HG03520 (cell line): Measurements from ENCODE around the gene CLCNKA.
"Not testable (repeated sequence)": the region's sequence is repeated elsewhere in the genome, so short reads cannot be mapped to it uniquely, and the experiment has no call there.

Experiments used
- ATAC-seq: cut with Tn5 transposase; IDR thresholded peaks from one replicate; pipeline ENCODE4 v1.9.1; 2021; ENCODE audit warnings: mild to moderate bottlenecking, moderate library complexity; ENCODE audit not compliant: unreplicated experiment

CLCNKA gene

DNA sequence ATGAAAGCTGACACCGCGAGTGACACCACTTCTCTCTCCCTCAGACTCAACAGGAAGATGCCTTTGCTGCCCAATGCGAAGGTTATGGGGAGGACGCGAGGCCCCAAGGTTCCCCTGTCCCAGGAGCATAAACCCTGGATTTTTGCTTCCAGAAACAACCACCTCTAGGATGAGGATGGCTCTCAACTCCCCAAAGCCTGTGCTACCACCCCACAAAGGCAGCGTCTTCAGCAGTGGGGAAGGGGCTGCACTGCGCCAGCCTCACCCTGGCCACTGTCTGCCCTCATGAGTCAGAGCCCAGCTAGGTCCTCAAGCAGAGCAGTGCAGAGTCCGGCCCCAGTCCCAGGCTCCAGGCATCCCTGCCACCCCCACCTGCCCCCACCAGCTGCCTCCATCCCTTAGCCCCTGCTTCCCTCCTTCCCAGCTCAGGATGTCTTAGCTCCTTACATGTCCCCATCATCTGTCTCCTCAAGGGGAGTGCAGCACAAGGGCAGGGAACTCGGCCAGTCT lies 24.7 kb upstream of the CLCNKA start:
- no peak for ATAC-seq

DNA sequence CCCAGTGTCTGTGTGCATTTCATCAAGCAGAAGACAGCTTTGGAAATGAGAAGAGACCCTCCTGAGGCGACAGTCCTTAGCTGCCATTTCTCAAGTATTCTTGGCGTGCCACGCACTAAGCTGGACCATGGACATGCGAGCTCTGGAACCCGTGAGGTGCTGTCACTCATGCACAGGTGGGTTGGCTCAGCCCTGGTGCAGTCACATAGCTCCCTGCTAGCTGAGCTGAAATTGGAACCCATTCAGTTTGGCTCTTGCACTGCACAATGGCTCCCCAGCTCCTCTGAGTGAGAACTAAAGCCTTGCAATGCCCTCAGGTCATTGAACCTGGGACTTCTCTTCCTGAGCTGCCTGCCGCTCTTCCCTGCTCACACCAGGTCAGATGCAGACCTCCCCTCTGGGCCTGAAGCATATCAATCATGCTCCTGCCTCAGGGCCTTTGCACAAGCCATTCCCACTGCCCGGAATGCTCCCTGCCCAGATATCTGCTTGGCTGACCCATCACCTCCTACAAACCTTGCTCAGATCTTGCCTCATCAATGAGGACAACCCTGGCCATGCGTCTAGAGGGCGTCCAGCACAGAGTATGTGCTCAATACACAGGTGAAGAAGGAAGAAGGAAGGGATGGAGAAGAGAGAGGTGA lies 24.1 kb upstream of the CLCNKA start:
- ATAC-seq = no peak

DNA sequence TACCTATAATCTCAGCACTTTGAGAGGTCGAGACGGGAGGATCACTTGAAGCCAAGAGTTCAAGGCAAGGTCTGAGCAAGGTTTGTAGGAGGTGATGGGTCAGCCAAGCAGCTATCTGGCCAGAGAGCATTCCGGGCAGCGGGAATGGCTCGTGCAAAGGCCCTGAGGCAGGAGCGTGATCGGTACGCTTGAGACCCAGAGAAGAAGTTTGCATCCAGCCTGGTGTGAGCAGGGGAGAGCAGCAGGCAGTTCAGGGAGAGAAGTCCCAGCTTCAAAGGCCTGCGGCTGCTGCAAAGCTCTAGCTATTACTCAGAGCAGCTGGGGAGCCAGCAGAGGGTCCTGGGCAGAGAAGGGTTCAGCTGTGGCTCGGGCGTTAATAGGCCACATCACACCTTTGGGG lies 22.9 kb upstream of the CLCNKA start:
- no peak for ATAC-seq

DNA sequence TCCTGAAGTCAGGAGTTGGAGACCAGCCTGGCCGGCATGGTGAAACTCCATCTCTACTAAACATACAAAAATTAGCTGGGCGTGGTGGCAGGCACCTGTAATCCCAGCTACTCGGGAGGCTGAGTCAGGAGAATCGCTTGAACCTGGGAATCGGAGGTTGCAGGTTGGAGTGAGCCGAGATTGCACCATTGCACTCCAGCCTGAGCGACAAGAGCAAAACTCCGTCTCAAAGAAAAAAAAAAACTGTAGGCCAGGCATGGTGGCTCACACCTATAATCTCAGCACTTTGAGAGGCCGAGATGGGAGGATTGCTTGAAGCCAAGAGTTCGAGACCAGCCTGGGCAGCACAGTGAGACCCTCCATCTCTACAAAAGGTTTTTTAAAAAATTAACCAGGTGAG lies 20.6 kb upstream of the CLCNKA start:
- ATAC-seq = not testable (repeated sequence)

DNA sequence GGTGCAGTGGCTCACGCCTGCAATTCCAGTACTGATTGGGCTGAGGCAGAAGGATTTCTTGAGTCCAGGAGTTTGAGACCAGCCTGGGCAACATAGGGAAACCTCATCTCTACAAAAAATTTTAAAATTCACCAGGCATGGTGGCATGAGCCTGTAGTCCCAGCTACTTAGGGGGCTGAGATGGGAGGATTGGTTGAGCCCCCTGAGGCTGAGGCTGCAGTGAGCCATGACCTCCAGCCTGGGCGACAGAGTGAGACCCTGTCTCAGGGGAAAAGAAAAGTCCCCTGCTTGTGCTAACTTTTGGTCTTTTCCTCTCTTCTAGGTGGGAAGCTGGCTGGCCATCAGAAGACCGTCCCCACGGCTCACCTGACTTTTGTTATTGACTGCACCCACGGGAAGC lies 16.2 kb upstream of the CLCNKA start:
- ATAC-seq = no peak

DNA sequence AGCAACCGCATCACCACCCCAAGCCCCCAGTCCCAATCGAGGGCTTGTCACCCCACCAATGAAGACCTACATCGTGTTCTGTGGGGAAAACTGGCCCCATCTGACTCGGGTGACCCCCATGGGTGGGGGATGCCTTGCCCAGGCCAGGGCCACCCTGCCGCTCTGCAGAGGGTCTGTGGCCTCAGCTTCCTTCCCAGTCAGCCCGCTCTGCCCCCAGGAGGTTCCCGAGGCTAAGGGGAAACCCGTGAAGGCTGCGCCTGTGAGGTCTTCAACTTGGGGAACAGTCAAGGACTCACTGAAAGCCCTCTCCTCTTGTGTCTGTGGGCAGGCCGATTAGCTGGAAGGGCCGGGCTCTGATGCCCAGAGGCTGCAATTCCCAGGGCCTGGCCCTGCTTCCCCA lies 15.8 kb upstream of the CLCNKA start:
- ATAC-seq = no peak

DNA sequence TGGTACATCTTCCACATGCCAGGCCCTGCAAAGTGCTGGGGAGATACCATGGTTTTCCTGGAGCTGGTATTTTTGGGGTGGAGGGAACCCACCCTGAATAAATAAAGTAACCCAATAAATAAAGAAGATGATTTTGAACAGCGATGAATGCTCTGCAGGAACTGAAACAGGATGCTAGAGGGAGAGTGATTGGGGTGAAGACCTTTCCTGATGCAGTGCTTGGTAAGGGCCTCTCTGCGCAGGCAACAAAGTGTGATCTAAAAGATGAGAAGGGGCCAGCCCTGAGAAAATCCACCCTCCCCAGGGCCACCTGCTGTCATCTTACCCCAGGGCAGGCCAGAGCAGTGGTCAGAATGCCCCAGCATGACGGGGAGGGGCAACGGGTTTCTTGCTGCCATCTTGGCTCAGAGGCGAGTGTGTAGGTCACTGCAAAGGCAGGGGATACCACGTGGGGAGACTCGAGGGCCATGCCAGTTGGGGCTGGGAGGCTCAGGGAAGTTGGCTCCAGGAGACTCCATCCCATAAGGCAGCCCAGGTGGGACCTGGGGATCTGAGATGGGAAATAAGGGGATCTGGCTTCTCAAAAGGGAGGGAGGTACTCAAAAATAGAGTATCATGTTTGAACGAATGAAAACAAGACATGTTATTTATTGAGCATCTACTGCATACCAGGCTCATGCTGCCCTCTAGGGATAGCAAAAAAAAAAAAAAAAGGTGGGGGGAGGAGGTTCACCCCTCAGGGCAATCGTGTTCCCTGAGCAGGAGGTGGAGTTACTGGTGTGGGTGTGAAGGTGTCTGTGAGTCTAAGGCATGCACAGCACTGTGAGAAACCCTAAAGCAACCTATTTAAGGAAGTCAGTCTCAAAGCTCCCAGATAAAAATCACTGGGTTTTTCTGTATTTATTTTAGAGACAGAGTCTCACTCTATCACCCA lies 15.0 kb upstream of the CLCNKA start:
- ATAC-seq = no peak

DNA sequence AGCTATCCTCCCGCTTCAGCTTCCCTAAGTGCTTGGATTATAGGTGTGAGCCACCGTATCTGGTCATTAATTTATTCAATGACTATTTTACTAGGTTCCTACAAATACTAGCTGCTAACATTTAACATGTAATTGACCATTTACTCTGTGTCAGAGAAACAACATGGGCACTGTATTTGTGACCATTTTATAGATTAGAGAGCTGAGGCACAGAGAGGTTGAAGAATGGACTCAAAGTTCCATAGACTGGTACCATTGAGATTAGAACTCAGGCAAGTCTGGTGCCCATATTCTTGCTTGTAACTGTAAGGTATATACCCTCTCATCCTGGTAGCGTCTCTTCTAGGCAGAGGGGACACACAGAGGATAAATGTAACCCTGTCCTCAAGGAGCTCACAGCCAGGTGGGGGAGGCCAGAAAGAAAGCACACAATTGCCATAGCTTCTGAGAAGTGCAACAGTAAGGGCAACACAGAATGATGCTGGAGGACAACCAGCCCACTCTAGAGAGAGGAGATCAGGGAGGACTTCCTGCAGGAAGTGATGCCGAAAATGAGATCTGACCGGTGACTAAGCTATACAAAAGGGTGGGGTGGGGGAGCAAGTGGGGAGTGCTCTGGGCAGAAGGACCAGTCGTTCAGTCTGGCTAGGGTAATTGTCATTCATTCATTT lies 14.0 kb upstream of the CLCNKA start:
- ATAC-seq = no peak

DNA sequence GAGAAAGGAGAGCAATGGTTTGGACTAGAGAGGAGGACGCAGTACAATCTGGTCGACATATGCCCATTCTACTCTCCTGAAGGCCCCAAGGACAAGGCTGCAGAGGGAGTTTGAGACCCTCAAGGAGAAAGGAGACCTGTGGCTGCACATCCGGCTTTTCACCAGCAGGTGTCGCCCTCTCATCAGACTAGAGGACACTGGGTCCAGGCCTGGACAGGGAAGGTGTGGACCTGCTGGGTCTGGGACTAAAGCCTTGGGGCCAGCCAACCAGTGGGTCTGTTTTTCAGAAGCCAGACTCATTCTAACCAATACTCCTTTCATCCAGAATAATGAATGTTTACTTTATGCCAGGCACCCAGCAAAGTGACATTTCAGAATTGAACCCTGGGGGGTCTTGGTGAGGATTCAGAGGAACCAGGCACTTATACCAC lies 12.8 kb upstream of the CLCNKA start:
- ATAC-seq = no peak

DNA sequence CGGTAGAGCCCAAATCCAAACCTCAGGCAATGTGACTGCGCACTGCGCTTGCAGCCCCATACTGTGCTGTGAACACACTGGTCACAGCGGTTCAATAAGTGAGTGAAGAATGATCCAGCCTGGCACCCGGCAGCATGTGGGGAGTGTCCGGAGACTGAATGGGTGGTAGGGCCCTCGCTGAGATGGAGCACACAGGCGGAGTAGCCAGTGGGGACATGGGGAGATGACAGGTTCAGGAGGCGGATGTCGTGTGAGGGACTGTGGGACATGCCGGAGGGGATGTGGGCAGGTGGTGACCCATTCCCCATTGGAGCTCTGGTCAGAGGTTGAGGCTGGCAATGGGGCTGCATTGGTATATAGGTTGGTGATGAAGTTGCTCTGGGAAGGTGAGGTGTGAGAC lies 12.2 kb upstream of the CLCNKA start:
- no peak for ATAC-seq

DNA sequence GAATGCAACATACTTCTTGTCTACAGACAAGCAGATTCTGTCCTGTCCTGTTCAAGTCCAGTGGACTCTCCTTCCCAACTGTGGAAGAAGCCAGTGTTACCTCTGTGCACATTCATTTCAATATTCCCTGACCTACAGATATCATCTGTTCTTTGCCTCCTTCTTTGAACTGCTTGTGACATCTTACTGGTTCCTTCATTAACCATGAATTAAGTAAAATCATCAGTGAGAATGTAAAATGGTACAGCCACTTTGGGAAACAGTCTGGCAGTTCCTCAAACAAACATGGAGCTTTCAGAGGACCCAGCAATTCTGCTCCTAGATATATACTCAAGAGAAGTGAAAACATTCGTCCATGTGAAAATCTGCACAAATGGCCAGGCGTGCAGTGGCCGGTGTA lies 11.0 kb upstream of the CLCNKA start:
- no peak for ATAC-seq

DNA sequence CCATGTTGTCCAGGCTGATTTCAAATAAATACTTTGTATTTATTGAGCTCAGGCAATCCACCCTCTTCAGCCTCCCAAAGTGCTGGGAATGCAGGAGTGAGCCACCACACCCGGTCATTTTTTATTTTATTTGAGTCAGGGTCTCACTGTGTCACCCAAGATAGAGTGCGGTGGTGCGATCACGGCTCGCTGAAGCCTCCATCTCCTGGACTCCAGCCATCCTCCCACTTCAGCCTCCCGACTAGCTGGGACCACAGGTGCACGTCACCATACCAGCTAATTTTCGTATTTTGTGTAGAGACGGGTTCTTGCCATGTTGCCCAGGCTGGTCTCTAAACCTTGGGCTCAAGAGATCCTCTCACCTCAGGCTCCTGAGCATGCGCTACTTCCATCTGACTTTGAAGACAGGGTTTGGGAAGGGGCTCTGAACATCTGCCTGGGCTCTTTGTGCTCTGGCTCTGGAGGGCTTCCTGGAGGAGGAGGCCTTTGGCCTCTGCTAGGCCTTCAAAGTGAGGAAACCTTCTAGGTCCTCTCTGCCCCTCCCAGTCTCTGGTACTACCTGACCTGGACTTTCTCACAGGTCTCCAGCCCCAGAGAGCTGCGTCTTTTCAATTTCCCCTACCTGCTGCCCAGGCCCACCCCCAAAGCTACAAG lies 9.8 kb upstream of the CLCNKA start:
- no peak for ATAC-seq

DNA sequence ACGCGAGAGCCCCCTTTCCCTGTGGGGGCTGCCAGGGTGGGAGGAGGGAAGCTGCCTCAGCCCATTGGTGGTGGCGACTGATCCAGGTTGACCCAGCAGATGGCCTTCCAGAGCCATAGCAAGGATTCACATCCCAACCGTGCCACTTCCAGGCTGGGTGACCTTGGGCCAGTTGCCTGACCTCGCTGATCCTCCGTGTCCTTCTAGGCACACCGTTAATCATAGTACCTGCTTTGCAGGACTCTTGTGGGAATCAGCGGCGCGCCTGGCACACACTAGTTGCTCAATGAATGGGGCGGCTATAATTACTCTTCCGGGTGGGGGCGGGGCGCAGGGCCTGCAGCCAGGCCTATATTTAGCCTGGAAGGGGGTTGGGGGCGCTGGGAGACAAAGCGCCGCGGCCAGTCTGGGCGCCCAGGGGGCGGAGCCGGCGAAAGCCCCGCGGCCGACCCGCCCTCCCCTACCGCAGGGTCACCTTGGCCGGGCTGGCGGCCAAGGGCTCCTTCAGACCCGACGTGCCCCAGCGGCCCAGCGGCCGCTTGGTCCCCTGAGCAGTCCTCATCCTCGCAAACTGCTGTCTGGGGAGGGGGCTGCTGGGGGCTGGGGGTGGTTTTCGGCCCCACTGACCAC lies 9.1 kb upstream of the CLCNKA start:
- no peak for ATAC-seq

DNA sequence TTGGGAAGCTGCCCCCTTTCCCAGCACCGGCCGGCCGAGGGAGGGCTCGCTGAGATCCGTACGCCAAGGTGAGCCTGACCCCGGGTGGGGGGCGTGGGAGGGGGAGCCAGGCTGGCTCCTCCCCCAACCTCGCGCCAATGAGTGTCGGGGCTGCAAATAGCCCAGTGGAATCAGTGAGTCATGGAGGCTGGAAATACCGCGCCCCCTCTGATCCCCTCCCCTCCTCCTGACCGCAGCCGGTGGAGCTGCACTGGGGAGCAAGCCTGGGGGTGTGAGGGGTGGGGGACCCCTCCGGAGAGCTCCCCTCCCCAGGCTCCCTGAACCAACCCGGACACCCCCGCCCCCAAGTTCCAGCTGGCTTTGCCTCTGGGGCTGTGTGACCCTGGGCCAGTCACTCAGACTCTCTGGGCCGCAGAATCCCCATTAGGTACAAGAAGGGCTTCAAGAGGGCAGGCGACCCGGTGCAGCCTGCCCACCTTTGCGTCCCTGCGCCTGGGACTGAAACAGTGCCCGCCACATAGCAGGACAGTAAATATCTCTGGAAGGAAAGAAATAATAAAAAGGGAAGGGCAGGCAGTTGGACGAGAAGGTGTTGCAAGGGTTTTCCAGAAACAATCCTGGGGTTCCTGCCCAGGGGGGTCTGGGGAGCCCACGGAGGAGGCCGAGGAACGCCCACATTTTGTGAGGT lies 8.5 kb upstream of the CLCNKA start:
- ATAC-seq = no peak

DNA sequence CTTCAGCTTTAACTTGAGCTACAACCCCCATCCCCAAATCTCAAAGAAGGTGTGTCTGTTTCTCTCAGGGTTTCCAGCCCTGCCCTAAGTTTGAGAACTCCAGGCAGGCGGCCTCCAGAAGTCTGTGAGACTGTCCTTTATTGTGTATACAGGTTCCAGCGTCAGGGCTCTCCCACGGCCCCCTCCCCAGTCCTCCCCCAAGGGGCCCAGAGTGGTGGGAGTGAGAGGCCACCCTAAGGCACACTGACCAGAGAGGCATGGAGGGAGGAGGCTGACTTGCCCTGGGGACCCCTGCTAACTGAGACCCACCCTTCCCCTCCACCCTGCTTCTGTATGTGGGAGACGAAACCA lies 8.0 kb upstream of the CLCNKA start:
- ATAC-seq = no peak

DNA sequence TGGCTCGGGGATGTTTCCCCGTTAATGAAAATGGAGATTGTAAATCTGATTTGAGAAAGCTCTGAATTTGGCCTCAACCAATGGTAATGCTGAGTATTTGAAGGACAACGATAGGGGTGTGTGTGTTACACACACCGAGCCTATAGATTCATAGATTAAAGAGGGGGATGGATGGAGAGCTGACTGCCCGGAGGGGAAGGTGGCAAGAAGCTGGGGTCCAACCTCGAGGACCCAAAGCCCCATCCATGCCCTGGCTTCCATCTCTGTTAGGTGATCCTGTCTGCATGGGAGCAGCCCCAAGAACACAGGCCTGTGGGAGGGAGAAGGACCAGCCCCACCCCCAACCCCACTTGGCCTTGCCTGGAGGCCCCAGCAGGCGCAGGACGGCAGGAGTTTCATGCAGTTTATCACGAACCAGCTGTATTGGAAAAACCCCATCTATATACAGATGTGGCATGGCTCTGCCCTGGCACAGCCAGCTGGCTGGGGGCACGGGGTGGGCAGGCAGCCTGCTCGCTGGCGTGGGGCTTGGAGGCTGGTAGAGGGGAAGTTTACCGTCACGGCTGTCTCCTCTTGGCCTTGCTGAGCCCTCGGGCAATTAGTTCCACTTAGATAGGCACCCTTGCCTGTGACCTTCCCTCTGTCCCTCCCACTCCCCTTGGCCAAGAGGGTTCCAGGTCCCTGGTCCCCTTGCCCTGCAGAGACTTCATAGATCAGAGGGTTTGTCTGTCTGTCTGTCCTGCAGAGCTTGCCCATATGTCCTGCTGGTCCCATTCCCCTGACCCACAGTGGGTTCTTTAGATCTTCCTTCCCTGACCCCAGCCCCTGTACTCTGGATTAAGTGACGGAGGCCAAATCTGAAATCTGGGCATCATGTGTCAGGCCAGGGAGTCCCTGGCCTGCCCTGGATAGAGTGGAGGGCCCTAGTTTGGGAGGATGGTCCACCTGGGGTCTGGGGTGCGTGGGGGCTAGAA lies 7.0 kb upstream of the CLCNKA start:
- no peak for ATAC-seq

DNA sequence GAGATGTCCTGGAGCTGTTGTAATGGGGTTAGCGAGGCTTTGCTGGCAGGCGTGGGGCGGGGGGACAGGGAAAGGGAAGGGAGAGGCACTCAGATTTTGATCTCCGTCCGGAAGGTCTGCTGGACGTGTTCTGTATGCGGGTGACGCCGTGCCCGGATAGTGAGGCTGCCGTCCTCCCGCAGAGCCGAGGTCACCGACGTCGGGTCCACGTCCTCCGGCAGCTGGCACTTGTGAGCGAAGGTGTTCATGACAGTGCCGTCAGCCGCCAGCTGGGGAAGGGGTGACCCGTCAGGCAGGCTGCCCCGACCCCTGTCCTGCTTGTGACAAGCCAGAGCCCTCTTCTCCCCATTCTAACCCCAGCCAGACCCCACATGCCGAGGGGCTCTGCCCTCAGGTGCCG lies 6.3 kb upstream of the CLCNKA start:
- no peak for ATAC-seq

DNA sequence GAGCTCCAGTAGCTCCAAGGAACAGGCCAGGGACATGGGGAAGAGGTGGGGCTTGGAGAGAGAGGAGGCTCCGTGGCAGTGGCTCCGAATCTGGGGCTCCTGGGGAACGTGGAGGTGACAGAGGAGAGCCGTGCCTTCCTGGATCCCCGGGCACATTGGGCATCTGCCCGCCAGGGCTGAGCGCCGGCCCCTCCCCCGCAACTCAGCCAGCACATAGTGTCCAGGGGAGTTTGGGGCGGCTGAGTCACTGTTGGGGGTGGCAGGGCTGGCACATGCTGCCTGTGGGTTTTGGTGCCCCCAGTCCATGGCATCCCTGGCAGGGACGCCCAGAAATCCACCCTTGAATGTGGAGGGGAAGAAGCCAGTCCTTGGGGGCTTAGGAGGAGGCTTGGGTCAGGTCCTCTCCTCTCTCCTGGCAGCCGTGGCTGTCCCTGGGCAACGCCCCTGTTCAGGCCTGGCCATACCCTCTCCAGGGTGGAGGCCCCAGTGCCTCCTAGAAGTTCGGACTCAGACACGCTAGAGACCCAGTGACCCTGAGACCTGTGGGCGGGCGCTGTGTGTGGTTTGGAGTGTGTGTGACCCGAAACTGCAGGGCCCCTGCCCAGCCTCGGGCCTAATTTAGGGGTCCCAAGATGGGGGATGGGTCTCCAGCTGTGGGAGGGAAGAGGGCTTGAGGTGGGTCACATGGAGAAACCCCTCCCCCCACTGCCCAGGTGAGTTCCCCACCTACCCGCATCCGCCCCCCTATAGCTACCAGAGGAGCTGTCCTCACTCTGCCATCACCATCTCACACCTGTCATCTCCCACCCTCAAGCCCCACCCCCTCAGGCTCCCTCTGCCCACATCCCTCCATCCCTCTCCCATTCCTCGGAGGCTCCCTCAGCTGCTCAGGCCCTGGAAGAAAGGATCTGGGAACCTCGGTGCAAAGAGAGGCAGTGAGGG lies 5.6 kb upstream of the CLCNKA start:
- no peak for ATAC-seq
